Measurements from ENCODE around the gene GPR173. TPM values are rescaled to one million over a fixed set of nuclear protein-coding genes. Genes with fewer than 3 reads are reported as not detected.

Gene GPR173
- total RNA-seq: under 1 TPM; 0.23 to 0.88 (median 0.49) TPM

- TF ChIP-seq CTCF (IDR thresholded peaks at IDR 0.05): no peak
- no peak for TF ChIP-seq POLR2A (IDR thresholded peaks at IDR 0.05)
- intact Hi-C loops (cut with DNase I; ENCODE audit: low total_unique reads): no loop called here
- DNase-seq (ENCODE audit: low spot score in 2 of 2): no peak
- H3K4me3 ChIP-seq (ENCODE audit: low read depth, poor library complexity, severe bottlenecking): peak within 1 kb of the TSS; percentile 15
- WGBS, 2 donors: 0 to 38% methylated on average over 6 to 26 of the region's 38 CpGs
Measured at GRCh38 chrX:53048169-53049126, at the start of gene GPR173. Gene GPR173, plus strand, starts transcription at chrX:53048789. Its CDS starts 27,833 bp downstream, at chrX:53076622.

GRCh38 chrX:53000447-53001135, 48.0 kb upstream of the GPR173 start:
- intact Hi-C loops (cut with DNase I; ENCODE audit: low total_unique reads): no loop called here
- no peak overlapping the region for H3K4me3 ChIP-seq (ENCODE audit: low read depth, poor library complexity, severe bottlenecking)
- WGBS, 2 donors: 32 to 58% methylated on average over 25 to 36 of the region's 36 CpGs
- TF ChIP-seq CTCF (IDR thresholded peaks at IDR 0.05): no peak
- TF ChIP-seq POLR2A (IDR thresholded peaks at IDR 0.05): no peak
- peak in 1 of 2 donors; percentile 57 for DNase-seq (ENCODE audit: low spot score in 2 of 2)

GRCh38 chrX:53001958-53002357, 46.6 kb upstream of the GPR173 start:
- 86 to 94% methylated on average over 2 of the region's 2 CpGs for WGBS, 2 donors
- DNase-seq (ENCODE audit: low spot score in 2 of 2): no peak
- no peak overlapping the region for H3K4me3 ChIP-seq (ENCODE audit: low read depth, poor library complexity, severe bottlenecking)
- intact Hi-C loops (cut with DNase I; ENCODE audit: low total_unique reads): no loop called here
- TF ChIP-seq POLR2A (IDR thresholded peaks at IDR 0.05) (no peak), CTCF (IDR thresholded peaks at IDR 0.05) (no peak)

- intact Hi-C loops (cut with DNase I; ENCODE audit: low total_unique reads): no loop called here
- no peak overlapping the region for H3K4me3 ChIP-seq (ENCODE audit: low read depth, poor library complexity, severe bottlenecking)
- no peak for DNase-seq (ENCODE audit: low spot score in 2 of 2)
- WGBS, 2 donors: 74 to 79% methylated on average over 6 of the region's 6 CpGs
- TF ChIP-seq CTCF (IDR thresholded peaks at IDR 0.05): no peak
- no peak for TF ChIP-seq POLR2A (IDR thresholded peaks at IDR 0.05)
Measured at GRCh38 chrX:53003111-53003510, 45.5 kb upstream of the GPR173 start.

- no peak for TF ChIP-seq POLR2A (IDR thresholded peaks at IDR 0.05)
- TF ChIP-seq CTCF (IDR thresholded peaks at IDR 0.05): no peak
- H3K4me3 ChIP-seq (ENCODE audit: low read depth, poor library complexity, severe bottlenecking): no peak overlapping the region
- 71% methylated on average over 4 of the region's 4 CpGs for WGBS, 2 donors
- DNase-seq (ENCODE audit: low spot score in 2 of 2): peak in 1 of 2 donors; percentile 57
- intact Hi-C loops (cut with DNase I; ENCODE audit: low total_unique reads): no loop called here
Measured at GRCh38 chrX:53004038-53004437, 44.6 kb upstream of the GPR173 start.
